K562 (cell line): ENCODE data around the gene DNAJC6. TPM values are rescaled to one million over a fixed set of nuclear protein-coding genes. Genes with fewer than 3 reads are reported as not detected.

ENCODE experiments used
- ATAC-seq: fragments of 200-7000 bp; cut with Tn5 transposase; 3 replicates; pipeline ENCODE4 v1.9.1; 2020; ENCODE audit warnings: moderate library complexity
- BruUV-seq: library from RNA; stranded (reverse); fragments of 400-500 nt; replicated peaks from 2 replicates; lab custom pipeline; 2021; lab: Mats Ljungman, UMichigan
- CTCF ChIA-PET: fragments of 300-600 bp; formaldehyde crosslinking; extraction: SDS; loops from one replicate; lab custom pipeline; 2021; ENCODE audit warnings: low intra/inter-chr PET ratio; lab: Yijun Ruan, JAX
- POLR2A ChIA-PET: fragments of 300-600, 350-650 bp; sonication (Branson Sonifier 250); formaldehyde crosslinking; extraction: SDS; loops from one replicate; lab custom pipeline; 2021; ENCODE audit warnings: antibody characterized with exemption, inconsistent platforms; lab: Yijun Ruan, JAX
- DNase-seq, 4 experiments: peaks; one replicate each; pipeline versions ENCODE4 v3.0.0 to v3.0.0-alpha.2; 2011 to 2018; ENCODE audit warnings: low spot score in 3 of 4, mixed read lengths in 3 of 4; ENCODE audit errors: extremely low read depth in 1 of 4
- FAIRE-seq: peaks from 2 replicates; lab custom pipeline; 2011; peaks lifted over from hg19 to GRCh38; lab: Jason Lieb, UNC
- H2AFZ ChIP-seq: 2 replicates; pipeline ENCODE4 v1.6.0; 2011; ENCODE audit warnings: low read depth, low read length, control low read depth, inconsistent platforms
- H3K27ac ChIP-seq: fragments of 200-600 bp; 3 replicates; pipeline ENCODE4 v1.8.0; 2011; ENCODE audit warnings: low read depth, mild to moderate bottlenecking, control low read depth, inconsistent platforms, low read length, moderate library complexity, mixed read lengths; ENCODE audit errors: extremely low read depth
- H3K27me3 ChIP-seq, 2 experiments: fragments of 300-600 bp in 1 of 2; 2 replicates in 1 of 2; 3 replicates in 1 of 2; pipeline versions ENCODE4 v1.6.0 to v1.8.0; 2011; ENCODE audit warnings: inconsistent platforms in 2 of 2, low read length in 2 of 2, mild to moderate bottlenecking in 1 of 2, mixed read lengths in 1 of 2, moderate library complexity in 1 of 2; ENCODE audit not compliant: control insufficient read depth in 2 of 2, insufficient read depth in 2 of 2
- H3K36me3 ChIP-seq: fragments of 300-600 bp; 3 replicates; pipeline ENCODE4 v1.8.0; 2011; ENCODE audit warnings: mild to moderate bottlenecking, low read length, inconsistent platforms; ENCODE audit not compliant: control insufficient read depth, insufficient read depth
- H3K4me1 ChIP-seq, 2 experiments: fragments of 200-600 bp in 1 of 2; replicated peaks in 1 of 2; 2 replicates in 1 of 2; 3 replicates in 1 of 2; pipeline versions ENCODE4 v1.5.1 to v1.8.0; 2011; ENCODE audit warnings: inconsistent platforms in 2 of 2, low read length in 2 of 2, mild to moderate bottlenecking in 1 of 2, mixed read lengths in 1 of 2, moderate library complexity in 1 of 2; ENCODE audit not compliant: control insufficient read depth in 2 of 2, insufficient read depth in 2 of 2
- H3K4me2 ChIP-seq: 2 replicates; pipeline ENCODE4 v1.6.1; 2011; ENCODE audit warnings: low read length, control low read depth, inconsistent platforms, mixed read lengths; ENCODE audit not compliant: insufficient read depth
- H3K4me3 ChIP-seq: fragments of 200-600 bp; sonication (generic), shearing (Covaris generic); 2 replicates; pipeline ENCODE4 v1.5.1; 2016; ENCODE audit warnings: control low read depth, inconsistent platforms
- H3K79me2 ChIP-seq: fragments of 200-600 bp; 3 replicates; pipeline ENCODE4 v1.8.0; 2011; ENCODE audit warnings: low read length, inconsistent platforms; ENCODE audit not compliant: control insufficient read depth, insufficient read depth
- H3K9ac ChIP-seq, 2 experiments: 2 replicates each; pipeline versions ENCODE4 v1.6.0 to v1.6.1; 2011; ENCODE audit warnings: low read depth in 2 of 2, low read length in 2 of 2, control low read depth in 1 of 2, inconsistent platforms in 1 of 2, mild to moderate bottlenecking in 1 of 2, mixed read lengths in 1 of 2; ENCODE audit not compliant: insufficient read depth in 1 of 2
- H3K9me1 ChIP-seq: one replicate; pipeline ENCODE4 v1.6.0; 2011; ENCODE audit warnings: inconsistent platforms, mild to moderate bottlenecking, low read length, moderate library complexity; ENCODE audit not compliant: control insufficient read depth, insufficient read depth
- H3K9me3 ChIP-seq: replicated peaks from 2 replicates; pipeline ENCODE4 v1.5.1; 2011; ENCODE audit warnings: low read depth, low read length, inconsistent platforms; ENCODE audit not compliant: control insufficient read depth, insufficient read depth
- H4K20me1 ChIP-seq: replicated peaks from 2 replicates; pipeline ENCODE4 v1.6.1; 2011; ENCODE audit warnings: low read length, inconsistent platforms, mixed read lengths; ENCODE audit not compliant: control insufficient read depth, insufficient read depth
- BCL6 ChIP-seq: fragments of 250-450 bp; sonication (Bioruptor Pico); IDR thresholded peaks from 2 replicates; pipeline ENCODE4 v1.4.0; 2020
- E2F4 ChIP-seq: sonication (generic); formaldehyde crosslinking; IDR thresholded peaks from 2 replicates; pipeline ENCODE4 v1.8.0; 2022; ENCODE audit warnings: mild to moderate bottlenecking, low read depth, missing genetic modification reagents
- GABPB2 ChIP-seq: fragments of 250-450 bp; sonication (Bioruptor Pico); conservative IDR thresholded peaks from 2 replicates; pipeline ENCODE4 v1.5.1; 2021; ENCODE audit warnings: mild to moderate bottlenecking
- MGA ChIP-seq: fragments of 450-650 bp; IDR thresholded peaks from 2 replicates; pipeline ENCODE4 v1.6.1; 2016; ENCODE audit warnings: mild to moderate bottlenecking, moderate library complexity
- MTA3 ChIP-seq: fragments of 450-650 bp; formaldehyde crosslinking; IDR thresholded peaks from 2 replicates; pipeline ENCODE4 v1.6.1; 2017; ENCODE audit warnings: mild to moderate bottlenecking, borderline replicate concordance
- MXI1 ChIP-seq: IDR thresholded peaks from 2 replicates; pipeline ENCODE4 v1.6.1; 2011; ENCODE audit warnings: low read depth, mild to moderate bottlenecking, improper control_type of control experiment, low read length
- NCOA2 ChIP-seq, 2 experiments: fragments of 450-650 bp; IDR thresholded peaks; 2 replicates each; pipeline ENCODE4 v1.6.1; 2018; ENCODE audit warnings: mild to moderate bottlenecking in 2 of 2, moderate library complexity in 1 of 2; ENCODE audit not compliant: partially characterized antibody in 2 of 2
- ZNF224 ChIP-seq: sonication (generic); formaldehyde crosslinking; IDR thresholded peaks from 2 replicates; pipeline ENCODE4 v1.8.0; 2022; ENCODE audit warnings: mild to moderate bottlenecking, missing genetic modification reagents
- ZNF707 ChIP-seq: fragments of 250-450 bp; sonication (Bioruptor Pico); conservative IDR thresholded peaks from 2 replicates; pipeline ENCODE4 v1.8.0; 2022; ENCODE audit warnings: inconsistent platforms, mild to moderate bottlenecking, moderate library complexity
- WGBS: fragments of 100-300 bp; shearing (Covaris generic); methylation state at CpG from one replicate; pipeline ENCODE4 v1.1.6; 2016; ENCODE audit warnings: low coverage, mixed read lengths; ENCODE audit not compliant: insufficient coverage; ENCODE audit errors: missing lambda C conversion rate; 5-methylcytosine and 5-hydroxymethylcytosine counted together
- in situ Hi-C: fragments of 300-500 bp; cut with MboI; formaldehyde crosslinking; loops from 4 replicates; pipeline ENCODE4 v1.15.0; 2018; ENCODE audit warnings: inconsistent platforms, mixed read lengths
- intact Hi-C: fragments of 100-400 bp; cut with micrococcal nuclease; formaldehyde crosslinking; loops from 2 replicates; pipeline ENCODE4 v1.14.2; 2022
- polyA plus RNA-seq, 8 experiments: library from polyadenylated mRNA; depleted of rRNA in 4 of 8; stranded (reverse) in 5 of 8; unstranded in 3 of 8; fragments of >200 nt; fragmentation: Nextera tagmentation in 2 of 8; fragmentation: Illumina TruSeq in 1 of 8; extraction: Ambion mirVana in 2 of 8; extraction: Trizol in 1 of 8; gene quantifications; 2 replicates each; pipeline versions ENCODE4 v1.2.1 to v1.2.3, GENCODE V29; 2011 to 2014; ENCODE audit warnings: inconsistent platforms in 1 of 8, missing spikeins in 1 of 8
- total RNA-seq, 7 experiments: library from RNA; depleted of rRNA in 6 of 7; stranded (reverse); fragments of >200 nt in 6 of 7; fragmentation: Illumina TruSeq in 2 of 7; extraction: Trizol in 2 of 7; gene quantifications; 2 replicates each; pipeline versions ENCODE4 v1.2.1 to v1.2.3, GENCODE V29; 2011 to 2021; ENCODE audit warnings: low replicate concordance in 1 of 7

DNAJC6 gene
- total and polyA plus RNA-seq, 9 of the 15 experiments (the other 6 are each of a cell fraction or from before 2014, with no cell fraction given) = 6.7 to 78.7 (median 28.0) TPM

- Histone ChIP-seq H3K79me2 (peaks cover 71% of the 10 kb centered on the region), H3K9me1 (no peaks in the 10 kb centered on the region), H3K27me3 (no peaks in the 10 kb centered on the region), H3K4me2 (peak overlapping the region; percentile 78), H3K9me3 (no peaks in the 10 kb centered on the region), H3K9ac (peak overlapping the region; percentile 37 to 91), H3K36me3 (peaks cover 26% of the 10 kb centered on the region; the same call in 1 of the 3 replicates), H3K4me1 (peaks cover 16 to 25% of the 10 kb centered on the region in 2 experiments; a peak in 4 of 5 replicates), H3K27ac (peak overlapping the region; percentile 68), H3K4me3 (peak overlapping the region; percentile 51), H2AFZ (no peak overlapping the region), H4K20me1 (peaks cover 5% of the 10 kb centered on the region; the same call in 1 of the 2 replicates)
- ChIA-PET POLR2A (interaction anchor here (0.7 to 2.3 kb wide), 8 partner anchors 8 to 123 kb away, joined by 3 to 13 read pairs (median 4); no protein-coding TSS in a partner anchor), CTCF (no interaction called here)
- ATAC-seq (no peak), FAIRE-seq (peak; percentile 37), DNase-seq (no peak)
- intact Hi-C loops (loop anchor here (1.0 to 5.0 kb wide), 3 partner anchors 16 to 72 kb away; no protein-coding TSS in a partner anchor), in situ Hi-C loops (no loop called here)
- 21% methylated on average over 14 of the region's 22 CpGs for WGBS
- BruUV-seq = no TSS peak
- TF ChIP-seq MGA = peak; percentile 61
- TF ChIP-seq MXI1 = 0 out of 2 replicates have a peak, but pooled peaks have one; percentile 22
- TF ChIP-seq MTA3 = no peak
- TF ChIP-seq E2F4 = no peak
- TF ChIP-seq NCOA2 (IDR thresholded peaks at IDR 0.05; ENCODE audit: partially characterized antibody in 2 of 2) = peak in 1 of 2 experiments; percentile 43
- no peak for TF ChIP-seq ZNF707 (CRISPR knock-in tag)
- TF ChIP-seq BCL6 (CRISPR knock-in tag) = no peak
- no peak for TF ChIP-seq GABPB2 (CRISPR knock-in tag)
- no peak for TF ChIP-seq ZNF224 (CRISPR knock-in tag)
Observed at GRCh38 chr1:65308781-65309303, 501 bp upstream of the DNAJC6 start.
